Heart left ventricle (tissue), 13 donors: ENCODE results near the gene VANGL1.

Experiments used
- POLR2A ChIP-seq, 2 donors: fragments of 450-650 bp; IDR thresholded peaks; one replicate each; pipeline ENCODE4 v1.6.1; 2017; ENCODE audit warnings: antibody characterized with exemption in 2 of 2, mild to moderate bottlenecking in 2 of 2, moderate library complexity in 2 of 2
- TF ChIP-seq, protein P1 (sequence below), 12 donors: fragments of 200-600 bp; sonication (generic) in 4 of 12; IDR thresholded peaks; one replicate each; pipeline versions ENCODE4 v1.5.0 to v1.8.0; 2018 to 2022; ENCODE audit warnings: antibody characterized with exemption in 12 of 12, mild to moderate bottlenecking in 5 of 12
- donor health status: ischemic (EF 13 %, LVEDD 7.1; RV severe dilation, severe dysfunction).
- donor health status: DM: no; HTN: yes; CAD: no.
- donor health status: DM: no; HTN: no; CAD: no.
- donor health status: ischemic (EF 25% LVEDD 6.9; RV normal size, moderate dysfunction).
- donor health status: ischemic (EF 25% LVEDD 5.7; RV mildly dilated, moderate dysfunction).
- donor health status: ischemic (EF 35%, LVEDD 5.7; RV mildly dilated, moderate dysfunction).
- donor health status: nonischemic (EF 11% LVEDD 7.7; RV severe dilation, severe dysfunction).
- donor health status: DM: yes; HTN: yes; CAD: no.
- donor health status: PGD.
- donor health status: ischemic (EF 29% LVEDD 5.4; RV normal size, mild dysfunction).
- donor health status: nonischemic (EF 23%, LVEDD 6.1; RV moderate dilation, normal function).

DNA sequence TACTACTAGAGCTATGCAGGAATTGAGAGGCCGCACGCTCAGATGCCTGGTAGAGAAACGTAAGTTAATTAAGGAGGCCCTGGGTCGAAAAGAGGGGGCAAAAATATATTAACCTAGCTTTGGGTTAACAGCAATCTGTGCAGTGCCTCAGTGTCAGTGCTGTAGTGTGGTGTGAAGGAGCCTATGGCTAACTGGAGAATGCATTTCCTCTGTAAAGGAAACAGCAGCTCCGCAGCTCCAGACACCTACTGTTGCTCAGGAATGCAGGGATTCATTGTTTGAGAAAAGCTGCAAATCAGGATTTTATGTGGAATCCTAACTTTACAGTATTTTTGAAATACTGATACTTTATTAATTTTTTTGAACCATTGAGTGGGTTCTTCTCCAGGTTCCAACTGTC is 18.4 kb downstream of the VANGL1 start:
- TF ChIP-seq, protein P1, sequence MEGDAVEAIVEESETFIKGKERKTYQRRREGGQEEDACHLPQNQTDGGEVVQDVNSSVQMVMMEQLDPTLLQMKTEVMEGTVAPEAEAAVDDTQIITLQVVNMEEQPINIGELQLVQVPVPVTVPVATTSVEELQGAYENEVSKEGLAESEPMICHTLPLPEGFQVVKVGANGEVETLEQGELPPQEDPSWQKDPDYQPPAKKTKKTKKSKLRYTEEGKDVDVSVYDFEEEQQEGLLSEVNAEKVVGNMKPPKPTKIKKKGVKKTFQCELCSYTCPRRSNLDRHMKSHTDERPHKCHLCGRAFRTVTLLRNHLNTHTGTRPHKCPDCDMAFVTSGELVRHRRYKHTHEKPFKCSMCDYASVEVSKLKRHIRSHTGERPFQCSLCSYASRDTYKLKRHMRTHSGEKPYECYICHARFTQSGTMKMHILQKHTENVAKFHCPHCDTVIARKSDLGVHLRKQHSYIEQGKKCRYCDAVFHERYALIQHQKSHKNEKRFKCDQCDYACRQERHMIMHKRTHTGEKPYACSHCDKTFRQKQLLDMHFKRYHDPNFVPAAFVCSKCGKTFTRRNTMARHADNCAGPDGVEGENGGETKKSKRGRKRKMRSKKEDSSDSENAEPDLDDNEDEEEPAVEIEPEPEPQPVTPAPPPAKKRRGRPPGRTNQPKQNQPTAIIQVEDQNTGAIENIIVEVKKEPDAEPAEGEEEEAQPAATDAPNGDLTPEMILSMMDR (IDR thresholded peaks at IDR 0.05), result no peak
- no peak for TF ChIP-seq POLR2A (IDR thresholded peaks at IDR 0.05)
